ENCODE data around the gene APOH.

GRCh38 chr17:66184392-66184791 lies 44.8 kb downstream of the APOH start:
- TF ChIP-seq CTCF (IDR thresholded peaks at IDR 0.05; ENCODE audit: borderline replicate concordance, extremely low read depth, low read length, poor library complexity, severe bottlenecking) (no peak), EZH2 (IDR thresholded peaks at IDR 0.05; ENCODE audit: borderline replicate concordance, low read depth, low read length, severe bottlenecking) (no peak)

All from DND-41 (cell line).